Measurements from ENCODE around the gene CLCN2.

- TF ChIP-seq CTCF (IDR thresholded peaks at IDR 0.05; ENCODE audit: insufficient read depth, low read depth, low read length) (no peak), EZH2 (IDR thresholded peaks at IDR 0.05; ENCODE audit: insufficient read depth, low read length) (no peak)
Measured at GRCh38 chr3:184368116-184368515, 6.7 kb upstream of the CLCN2 start.

Measured in astrocyte (in vitro differentiated cells and primary cell).